HG02884 (cell line): ENCODE measurements around the gene DOCK10.
"Not testable (repeated sequence)": the region's sequence is repeated elsewhere in the genome, so short reads cannot be mapped to it uniquely, and the experiment has no call there.

Experiments
- ATAC-seq: cut with Tn5 transposase; IDR thresholded peaks from one replicate; pipeline ENCODE4 v1.9.1; 2021; ENCODE audit warnings: mild to moderate bottlenecking, moderate library complexity; ENCODE audit not compliant: unreplicated experiment

DOCK10 gene

DNA sequence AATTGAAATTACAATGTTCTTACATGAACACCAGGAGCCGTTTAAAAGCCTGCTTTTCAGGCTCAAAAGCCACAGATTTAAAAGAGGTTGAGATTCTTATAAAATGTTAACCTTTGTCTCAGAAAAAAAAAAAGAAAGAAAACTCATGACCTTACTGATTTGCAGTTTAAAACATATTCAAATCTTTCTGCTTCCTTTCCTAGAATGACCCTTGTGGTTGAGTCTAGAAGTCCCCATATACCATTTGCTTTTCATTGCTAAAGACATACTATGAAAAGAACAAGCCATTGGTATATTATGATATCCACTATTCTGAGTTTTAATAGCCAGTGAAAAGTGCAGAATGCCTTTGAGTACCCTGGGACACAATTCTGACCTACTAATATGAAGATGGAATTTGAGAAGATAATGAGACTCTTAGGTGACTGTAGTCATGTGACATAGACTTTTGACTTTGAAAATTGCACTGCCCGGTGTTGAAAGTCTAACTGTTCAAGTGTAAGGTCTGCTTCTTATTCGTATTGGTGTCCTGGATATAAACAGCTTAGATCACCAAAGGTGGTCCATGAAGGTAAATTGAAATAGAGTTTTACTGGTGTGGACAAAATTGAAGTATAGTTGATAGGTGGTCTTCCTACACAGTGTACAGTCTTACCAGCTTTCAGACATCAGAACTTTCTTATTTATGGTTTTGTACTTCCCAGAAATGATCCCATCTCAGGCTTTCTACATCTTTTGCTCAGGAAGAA is 117.0 kb downstream of the DOCK10 start:
- ATAC-seq: no peak

- ATAC-seq: no peak
Measured at GRCh38 chr2:224924631-224925030, 117.6 kb downstream of the DOCK10 start.

GRCh38 chr2:224922142-224922727 is 120.0 kb downstream of the DOCK10 start:
- peak; percentile 56 for ATAC-seq

DNA sequence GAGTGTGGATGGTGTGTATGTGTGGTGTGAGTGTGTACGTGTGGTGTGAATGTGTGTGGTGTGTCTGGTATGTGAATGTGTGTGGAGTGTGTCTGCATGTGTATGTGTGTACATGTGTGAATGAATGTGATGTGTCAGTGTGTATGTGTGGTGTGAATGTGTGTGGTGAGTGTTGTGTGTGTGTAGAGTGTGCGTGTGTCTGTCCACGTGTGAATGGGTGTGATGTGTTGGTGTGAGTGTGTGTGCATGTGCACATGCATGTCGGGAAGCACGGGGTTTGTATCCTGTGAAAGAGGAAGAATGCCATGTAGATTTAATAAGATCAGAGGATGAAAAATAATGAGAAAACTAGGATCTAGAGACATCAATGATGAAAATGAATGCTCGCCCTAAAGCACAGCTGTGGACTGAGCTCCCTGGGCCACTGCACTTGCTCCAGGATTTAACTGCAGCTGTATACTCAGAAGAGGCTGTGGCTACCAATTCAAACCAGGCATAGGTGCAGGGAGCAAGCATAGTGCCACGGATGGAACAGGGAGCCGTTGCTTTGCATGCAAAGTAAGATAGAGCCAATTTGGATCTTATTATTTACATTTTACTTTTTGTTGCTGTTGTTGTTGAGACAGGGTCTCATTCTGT is 122.7 kb downstream of the DOCK10 start:
- ATAC-seq: no peak

DNA sequence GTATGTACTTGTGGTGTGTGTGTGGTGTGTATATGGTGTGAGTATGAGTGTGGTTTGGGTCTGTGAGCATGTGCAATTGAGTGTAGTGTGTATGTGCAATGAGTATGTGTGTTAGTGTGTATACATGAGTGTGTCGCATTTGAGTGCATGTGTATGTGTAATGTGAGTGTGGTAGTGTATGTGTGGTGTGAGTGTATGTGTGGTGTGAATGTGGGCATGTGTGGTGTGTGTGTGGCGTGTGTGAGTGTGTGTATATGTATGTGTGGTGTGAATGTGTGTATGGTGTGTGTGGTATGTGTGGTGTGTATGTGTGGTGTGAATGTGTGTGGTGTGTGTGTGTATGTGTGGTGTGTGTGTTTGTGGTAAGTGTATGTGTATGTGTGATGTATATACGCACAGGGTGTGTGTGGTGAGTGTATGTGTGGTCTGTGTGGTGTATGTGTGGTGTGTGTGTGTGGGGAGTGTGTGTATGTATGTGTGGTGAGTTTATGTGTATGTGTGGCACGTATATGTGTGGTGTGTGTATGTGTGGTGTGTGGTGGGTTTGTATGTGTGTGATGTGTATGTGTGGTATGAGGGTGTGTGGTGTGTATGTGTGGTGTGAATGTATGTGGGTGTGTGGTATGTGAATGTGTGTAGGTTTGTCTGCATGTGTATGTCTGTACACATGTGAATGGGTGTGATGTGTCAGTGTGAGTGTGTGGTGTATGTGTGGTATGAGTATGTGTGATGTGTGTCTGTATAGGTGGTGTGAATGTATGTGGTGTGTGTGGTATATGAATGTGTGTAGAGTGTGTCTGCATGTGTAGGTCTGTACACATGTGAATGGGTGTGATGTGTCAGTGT is 123.4 kb downstream of the DOCK10 start:
- no peak for ATAC-seq

- not testable (repeated sequence) for ATAC-seq
Measured at GRCh38 chr2:224917246-224917645, 125.0 kb downstream of the DOCK10 start.

DNA sequence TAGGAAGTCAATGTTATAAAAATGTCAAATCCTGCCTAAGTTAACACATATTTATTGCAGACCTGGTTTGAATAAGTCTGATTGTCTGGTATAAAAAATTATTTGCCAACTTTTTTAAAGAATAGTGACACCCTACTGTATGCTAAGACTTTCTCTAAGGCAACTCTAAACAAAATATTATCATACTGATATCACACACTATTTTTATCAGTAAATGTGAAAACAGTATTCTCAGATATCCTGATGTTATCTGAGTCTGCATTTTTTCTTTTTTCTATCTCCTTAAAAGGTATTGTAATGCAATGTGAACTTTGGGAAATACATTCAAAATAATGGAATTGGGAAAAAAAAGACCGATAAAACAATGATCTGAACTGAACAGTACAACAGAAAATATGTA is 127.1 kb downstream of the DOCK10 start:
- ATAC-seq: no peak

DNA sequence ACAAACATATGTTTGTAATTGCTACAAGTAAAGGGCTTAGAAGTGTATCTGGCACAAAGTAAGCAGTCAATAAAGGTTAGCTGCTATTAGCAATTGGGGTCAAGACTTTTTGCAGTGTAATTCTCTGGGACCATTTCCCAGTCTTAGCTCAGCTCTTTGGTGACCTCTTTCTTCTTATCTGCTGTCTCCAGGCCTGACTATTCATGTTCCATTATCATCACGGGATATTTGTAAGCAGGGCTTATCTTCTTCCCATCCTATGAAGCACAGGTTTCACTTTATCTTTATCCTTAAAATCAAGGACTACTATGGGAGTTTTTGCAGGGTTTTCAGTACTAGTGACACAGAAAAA is 131.7 kb downstream of the DOCK10 start:
- no peak for ATAC-seq

DNA sequence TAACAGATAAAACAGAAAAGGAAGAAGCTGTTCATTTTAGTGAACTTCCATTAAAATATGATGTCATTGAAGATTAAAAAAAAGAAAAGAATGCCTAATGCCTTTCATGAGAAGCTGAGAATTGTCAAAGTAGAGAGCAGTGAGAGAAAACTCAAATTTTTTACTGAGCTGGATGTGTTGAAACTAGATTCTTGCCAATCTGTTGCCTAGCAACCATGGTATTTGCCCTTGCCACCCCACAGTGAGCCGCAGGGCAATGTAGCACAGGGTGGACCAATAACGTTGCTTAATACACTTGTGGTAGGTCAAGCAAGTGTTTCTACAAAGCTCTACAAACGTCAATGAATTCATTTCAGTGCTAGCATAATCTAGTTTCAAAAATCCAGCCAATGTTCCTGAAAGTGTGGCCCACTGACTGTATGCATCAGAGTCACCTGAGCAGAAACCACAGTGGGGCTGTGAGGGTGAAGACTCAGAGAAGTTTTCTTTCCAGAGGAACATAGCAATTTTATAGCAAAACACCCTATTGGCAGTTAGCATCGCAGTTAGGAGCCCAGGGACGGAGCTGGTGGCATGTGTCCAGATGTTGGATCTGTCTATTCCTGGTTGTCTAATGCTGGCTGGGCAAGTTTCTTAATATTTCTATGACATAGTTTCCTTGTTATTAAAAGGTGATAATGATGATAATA is 132.2 kb downstream of the DOCK10 start:
- no peak for ATAC-seq

GRCh38 chr2:224908818-224909217 is 133.4 kb downstream of the DOCK10 start:
- ATAC-seq: no peak

DNA sequence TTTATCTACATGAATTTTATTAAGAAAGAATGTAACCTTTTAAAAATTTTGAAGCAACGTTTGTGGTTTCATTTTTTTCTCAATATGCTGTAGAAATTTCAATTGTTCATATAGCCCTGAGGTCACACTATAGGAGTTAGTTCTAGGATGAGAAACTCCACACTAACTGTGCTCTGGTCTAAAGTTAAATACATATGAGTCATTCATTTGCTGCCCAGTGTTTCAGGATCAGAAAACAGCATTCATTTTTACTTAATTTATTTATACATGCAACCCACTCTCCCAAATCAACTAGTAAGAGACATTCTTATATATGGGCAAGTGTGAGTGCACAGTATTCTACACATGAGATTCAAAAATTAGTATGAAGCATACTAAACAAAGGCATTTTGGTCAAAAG is 137.9 kb downstream of the DOCK10 start:
- ATAC-seq: peak; percentile 73

DNA sequence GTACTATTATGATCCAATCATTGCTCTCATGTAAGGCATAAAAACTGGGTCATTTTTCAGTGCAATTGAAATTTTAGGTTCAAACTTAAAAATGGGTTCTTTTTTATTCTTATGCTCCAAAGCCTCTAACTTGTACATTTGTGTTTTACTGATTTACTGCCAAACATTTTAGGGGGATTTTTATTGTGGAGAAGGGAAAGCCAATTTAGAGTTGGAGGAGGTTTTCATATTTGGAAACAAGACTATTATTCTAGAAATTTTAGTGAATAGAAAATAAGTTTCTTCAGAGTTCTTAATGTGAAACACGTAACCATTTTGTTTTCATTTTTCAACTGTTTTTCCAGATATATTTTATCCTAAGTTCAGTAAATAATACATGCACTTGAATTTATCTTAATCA is 138.6 kb downstream of the DOCK10 start:
- ATAC-seq: no peak

DNA sequence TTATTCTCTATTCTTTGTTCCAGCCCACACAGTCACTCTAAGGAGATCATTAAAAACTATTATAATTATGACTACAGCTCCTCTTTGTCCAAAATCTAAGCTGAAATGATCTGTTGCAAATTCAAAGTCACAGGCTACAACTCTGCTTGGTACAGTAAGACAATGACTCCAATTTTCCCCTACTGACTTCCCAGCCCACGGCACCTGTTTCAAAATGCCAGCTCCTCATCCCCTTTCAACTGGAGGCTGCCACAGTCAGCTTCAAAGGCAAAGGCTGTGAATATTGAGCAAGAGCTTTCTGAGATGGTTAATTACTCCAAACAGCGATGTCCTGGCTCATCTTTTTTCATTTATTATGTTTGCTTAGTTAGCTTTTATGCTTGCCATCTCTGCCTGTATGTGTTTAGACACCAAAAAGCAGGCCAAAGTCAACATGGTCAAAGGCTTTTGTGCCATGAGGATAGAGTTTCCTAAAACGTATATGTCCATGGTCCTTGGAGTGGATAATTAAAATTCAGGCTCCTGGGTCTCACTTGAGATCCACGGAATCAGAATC is 141.1 kb downstream of the DOCK10 start:
- no peak for ATAC-seq

GRCh38 chr2:224895377-224895776 is 146.9 kb downstream of the DOCK10 start:
- ATAC-seq: no peak

- peak; percentile 95 for ATAC-seq
Measured at GRCh38 chr2:224894356-224894755, 147.9 kb downstream of the DOCK10 start.

DNA sequence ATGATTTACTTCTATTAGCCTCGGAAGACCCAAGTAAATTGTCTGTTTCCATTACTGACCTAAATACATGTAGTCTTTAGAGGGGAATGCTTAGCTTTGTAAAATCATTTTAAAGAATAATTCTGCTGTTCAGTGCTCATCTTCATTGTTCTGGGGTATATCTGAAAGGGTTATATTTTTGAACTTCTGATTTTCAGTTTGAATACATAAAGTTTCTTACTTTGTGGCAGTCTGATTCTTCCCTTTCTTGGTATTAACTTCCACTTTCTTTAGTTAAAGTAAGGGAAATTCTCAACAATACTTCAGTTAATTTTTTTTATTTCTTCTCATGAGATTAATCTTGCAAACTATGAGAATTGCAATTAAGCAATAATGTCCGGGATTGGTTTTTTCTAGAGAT is 148.4 kb downstream of the DOCK10 start:
- peak; percentile 37 for ATAC-seq

- ATAC-seq: no peak
Measured at GRCh38 chr2:224892574-224893204, 149.6 kb downstream of the DOCK10 start.

- ATAC-seq: no peak
Measured at GRCh38 chr2:224890372-224890771, 151.9 kb downstream of the DOCK10 start.

- ATAC-seq: no peak
Measured at GRCh38 chr2:224887141-224887540, 155.1 kb downstream of the DOCK10 start.
